Endothelial cell of hepatic sinusoid (primary cell): ENCODE results near the gene ZFYVE9.

Experiments used
- in situ Hi-C: cut with HindIII; loops from 2 replicates; pipeline ENCODE4 v1.10.0; 2017; ENCODE audit warnings: low sequenced_read_pairs

Gene ZFYVE9

DNA sequence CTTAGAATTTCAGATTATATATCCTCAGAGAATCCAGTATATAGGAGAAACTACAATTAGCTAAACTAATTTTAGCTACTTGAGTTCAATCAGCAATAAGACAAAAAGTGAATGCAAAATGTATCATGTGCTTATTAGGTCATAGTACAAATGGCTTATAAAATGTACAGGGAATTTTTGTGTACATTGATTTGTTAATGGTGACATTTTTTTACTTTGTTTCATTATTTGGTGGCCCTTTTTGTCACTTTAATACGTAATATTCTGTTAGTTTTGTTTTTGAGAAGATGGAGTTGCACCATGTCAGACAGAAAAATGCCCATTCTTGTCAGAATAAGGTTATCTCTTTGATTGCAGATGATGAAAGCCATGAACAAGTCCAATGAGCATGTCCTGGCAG, 190.5 kb downstream of the ZFYVE9 start:
- in situ Hi-C loops: no loop called here

DNA sequence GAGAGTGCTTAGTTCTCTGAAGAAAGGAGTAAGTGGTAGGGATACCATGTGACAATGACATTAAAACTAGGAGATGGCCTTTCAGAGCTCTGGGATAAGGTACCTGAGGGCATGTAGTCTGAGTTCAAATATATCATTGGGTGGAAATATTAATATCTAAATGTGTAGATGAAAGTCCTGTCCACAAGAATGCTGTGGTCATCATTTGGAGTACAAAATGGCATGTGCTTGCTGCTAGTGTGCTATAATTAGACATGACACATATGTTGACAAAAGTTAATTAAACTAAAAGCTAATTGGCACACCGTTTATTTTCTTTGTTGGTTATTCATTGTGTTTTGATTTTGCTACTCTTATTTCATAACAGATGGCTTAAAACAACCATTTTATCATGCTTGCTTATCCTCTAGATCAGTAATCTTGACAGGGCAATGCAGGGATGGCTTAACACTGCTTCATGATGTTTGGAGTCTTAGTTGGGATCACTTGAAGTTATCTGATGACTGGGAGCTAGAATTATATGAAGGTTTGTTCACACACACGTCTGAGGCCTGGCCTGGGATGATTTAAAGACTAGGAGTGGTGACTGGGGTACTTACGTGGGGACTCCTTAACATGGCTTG, 193.1 kb downstream of the ZFYVE9 start:
- in situ Hi-C loops: no loop called here

DNA sequence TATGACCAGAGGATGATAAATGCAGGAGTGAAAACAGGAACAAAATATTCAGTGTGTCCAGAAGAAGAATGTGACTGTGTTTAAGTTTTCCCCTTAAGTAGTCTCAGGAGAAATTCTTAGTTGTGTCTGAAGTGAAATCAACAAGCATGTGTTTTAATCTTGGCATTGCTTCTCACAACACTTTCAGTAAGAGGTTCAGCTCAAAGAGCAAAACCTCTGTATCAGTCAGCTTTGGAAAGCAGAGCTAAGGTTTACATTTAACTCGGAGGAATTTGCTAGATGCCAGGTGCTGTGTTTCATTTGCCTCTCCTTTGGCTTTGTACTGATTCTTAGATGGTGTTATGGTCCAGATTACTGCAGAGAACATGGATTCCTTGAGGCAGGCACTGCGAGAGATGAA, 195.6 kb downstream of the ZFYVE9 start:
- in situ Hi-C loops: no loop called here

DNA sequence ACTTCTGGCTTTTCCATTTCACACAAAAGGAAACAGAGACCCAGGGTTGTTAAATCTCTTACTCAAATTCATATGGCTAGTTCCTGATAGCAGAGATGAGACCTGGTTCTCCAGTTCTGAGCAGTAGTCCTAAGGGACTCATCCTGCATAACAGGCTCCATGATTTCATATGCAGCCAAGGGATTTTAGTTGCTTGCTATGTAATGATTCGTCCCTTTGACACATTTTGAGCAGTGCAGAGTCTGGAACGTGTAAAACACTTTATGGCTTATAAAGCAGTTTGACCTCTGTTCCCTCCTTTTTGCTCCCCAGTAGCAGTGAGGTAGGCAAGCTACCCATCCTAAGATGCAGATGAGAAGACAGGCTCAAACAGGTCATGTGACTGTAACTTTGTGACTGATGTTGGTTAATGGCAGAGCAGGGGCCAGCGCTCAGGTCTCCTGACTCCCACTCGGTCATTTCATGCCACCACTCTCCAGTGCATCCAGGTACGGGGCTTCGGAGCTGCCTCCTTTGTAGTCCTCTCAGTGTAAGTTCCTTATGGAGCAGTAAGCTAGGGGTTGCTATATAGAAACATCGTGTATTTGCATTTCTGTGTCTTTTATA, 199.9 kb downstream of the ZFYVE9 start:
- in situ Hi-C loops: no loop called here

DNA sequence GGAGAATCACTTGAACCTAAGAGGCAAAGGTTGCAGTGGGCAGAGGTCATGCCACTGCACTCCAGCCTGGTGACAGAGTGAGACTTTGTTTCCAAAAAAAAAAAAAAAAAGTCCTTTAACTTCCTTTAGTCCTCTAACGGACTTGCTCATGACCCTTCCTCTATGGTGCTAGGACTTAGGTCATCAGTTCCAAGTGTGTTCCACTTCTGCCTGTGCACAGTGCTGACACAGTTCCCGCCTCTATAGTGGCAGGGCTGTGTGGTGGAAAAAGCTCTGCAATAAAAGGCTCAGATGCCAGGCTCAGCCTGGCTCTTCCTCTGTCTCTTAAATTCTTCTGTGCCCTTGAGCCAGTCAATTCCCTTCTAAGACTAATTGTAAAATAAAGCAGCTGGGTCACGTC, 202.1 kb downstream of the ZFYVE9 start:
- in situ Hi-C loops: no loop called here

DNA sequence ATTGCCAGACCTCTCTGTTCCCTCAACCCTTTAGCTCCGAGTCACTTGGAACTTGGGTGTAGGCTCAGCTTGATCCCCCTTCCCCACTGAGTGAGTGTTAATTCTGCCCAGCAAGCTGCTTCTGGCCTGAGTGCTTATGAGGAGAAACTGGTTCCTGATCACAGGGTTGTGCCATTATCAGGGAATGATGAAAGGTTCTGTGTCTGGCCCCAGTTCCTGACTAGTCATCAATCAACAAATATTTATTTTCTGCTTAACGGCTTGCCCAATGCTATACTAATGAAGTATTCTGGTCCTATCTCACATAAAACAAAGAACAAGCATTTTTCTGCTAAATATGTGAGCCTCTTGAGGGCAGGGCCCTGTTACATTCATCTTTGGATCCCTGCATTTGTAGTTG, 203.4 kb downstream of the ZFYVE9 start:
- in situ Hi-C loops: no loop called here

DNA sequence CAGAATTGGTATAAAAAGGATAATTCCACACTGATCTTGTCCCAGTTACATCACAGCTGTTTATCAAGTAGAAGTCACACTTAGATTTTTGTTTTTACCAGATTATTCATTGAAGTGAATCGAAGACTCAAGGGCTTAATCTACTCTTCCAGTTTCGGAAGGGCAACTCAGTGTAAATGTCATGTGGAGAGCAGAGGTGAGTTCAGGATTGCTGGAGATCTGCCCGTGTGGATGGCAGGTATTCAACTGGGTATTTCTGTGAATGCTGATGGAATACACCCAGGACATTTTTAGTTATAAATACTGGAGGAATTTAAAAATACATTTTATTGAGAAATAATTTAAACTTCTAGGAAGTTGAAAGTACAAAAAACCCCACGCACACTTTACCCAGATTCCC, 204.8 kb downstream of the ZFYVE9 start:
- in situ Hi-C loops: no loop called here

DNA sequence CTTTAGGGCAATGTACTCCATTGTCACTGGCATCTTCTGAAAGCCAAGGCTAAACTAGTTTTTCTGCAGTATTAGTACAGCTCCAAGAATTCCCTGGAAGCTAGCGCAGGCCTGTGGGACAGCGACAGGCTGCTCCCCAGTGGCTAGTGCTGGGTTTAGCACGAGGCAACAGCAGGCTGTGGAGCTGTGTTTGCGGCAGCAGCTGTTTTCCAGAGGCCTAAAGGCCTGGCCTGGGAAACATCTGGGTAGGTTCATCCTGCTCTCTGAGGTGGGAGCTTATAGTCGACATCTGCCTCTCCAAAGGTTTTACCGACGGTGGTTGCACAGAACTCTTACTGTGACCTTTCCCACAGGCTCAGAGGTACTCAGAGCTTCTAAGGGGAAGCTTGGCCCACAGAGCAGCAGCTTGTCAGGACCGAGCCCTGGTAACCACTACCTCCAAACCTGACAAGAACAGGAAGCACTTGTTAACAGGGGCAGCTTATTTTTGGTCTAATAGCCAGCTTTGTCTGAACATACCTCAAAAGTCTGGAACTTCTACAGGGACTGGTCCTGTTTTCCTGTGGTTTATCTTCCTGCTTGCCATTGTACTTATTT, 206.9 kb downstream of the ZFYVE9 start:
- in situ Hi-C loops: no loop called here

DNA sequence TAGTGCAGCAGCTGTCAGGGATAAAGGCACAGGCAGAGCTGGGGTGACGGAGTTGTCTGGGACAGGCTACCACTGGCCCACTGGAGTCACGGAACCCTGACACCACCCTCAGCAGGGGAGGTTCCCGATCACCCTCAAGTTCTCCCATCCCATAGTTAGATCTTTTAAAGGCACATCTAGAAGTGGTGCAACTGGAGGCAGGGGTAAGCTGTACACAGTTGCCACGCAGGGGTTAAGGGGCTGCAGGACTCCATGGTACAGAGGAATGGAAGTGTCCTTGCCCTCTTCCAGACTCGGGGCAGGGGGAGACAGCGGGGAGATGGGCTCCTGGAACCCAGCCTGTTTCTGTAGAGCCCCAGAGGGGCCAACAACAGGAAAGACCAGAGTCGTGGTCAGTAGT, 210.8 kb downstream of the ZFYVE9 start:
- in situ Hi-C loops: no loop called here

DNA sequence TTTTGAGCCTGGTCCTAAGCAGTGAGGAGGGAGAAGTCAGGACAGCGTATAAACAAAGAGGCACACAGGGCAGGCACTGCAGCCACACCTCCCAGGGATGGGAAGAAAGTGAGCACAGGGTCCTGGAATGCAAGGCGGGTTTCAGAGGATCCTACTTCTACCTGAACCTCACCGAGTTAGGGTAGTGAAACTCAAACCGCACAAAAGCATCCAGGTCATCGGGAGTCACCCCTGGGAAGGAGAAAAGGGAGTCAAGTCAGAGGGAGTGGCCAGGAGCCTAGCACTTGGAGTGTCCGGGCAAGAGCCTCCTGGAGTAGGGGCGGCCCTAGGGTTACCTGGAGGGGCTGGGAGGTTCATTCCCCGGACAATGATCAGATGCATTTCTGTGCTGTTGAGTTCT, 213.5 kb downstream of the ZFYVE9 start:
- in situ Hi-C loops: no loop called here

DNA sequence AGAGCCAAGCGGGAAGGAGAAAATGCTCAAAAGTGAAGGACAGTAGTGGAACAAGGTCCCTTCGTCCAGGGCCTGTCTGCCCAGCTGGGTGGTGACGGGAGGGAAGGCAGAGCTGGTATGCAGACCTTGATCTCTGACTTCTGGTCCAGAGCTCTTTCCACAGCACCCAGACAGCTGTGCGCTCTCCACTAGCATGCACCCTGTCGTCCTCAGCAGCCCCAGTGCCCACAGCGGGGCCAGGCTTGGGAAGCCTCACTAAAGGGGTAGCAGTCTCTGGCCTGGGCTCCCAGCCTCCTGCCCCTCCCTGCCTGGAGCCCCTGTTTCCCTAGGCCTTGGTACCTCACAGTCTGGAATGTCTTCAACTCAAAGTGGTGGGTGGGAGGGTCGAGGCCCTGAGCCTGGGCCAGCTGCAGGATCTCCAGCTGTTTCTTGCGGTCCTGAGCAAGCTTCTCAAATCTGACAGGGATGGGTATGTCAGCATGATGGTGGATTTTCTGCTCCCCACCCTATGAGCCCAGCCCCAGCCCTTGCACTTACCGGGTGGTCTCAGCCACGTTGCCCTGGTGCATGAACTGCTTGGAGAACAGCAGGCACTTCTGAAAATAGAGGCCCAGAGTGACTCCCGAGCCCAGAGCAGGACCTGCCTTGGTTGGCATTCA, 214.1 kb downstream of the ZFYVE9 start:
- in situ Hi-C loops: no loop called here

DNA sequence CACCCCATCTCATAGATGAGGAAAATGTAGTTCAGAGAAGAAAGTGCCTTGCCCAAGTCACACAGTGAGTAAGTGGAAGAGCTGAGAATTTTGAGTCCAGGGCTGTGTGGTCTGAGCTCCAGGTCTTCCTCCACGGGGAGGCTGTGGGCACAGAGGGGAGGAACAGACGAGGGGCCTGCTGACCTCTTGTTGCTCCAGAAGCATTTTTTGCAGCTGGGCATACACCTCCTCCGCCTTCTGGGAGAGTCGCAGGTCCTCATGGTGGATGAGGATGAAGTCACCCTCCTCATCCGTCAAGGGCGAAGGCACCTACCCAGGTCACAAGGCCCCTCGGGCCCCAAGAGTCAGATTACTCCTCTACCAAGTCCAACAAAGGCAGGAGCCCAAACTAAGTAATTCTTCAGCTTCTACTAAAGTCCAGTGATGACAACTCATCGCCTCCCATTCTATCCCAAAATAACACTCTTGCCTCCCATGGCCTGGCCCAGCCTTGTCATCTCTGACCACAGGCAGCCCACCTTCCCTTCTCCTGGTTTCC, 215.0 kb downstream of the ZFYVE9 start:
- in situ Hi-C loops: no loop called here

DNA sequence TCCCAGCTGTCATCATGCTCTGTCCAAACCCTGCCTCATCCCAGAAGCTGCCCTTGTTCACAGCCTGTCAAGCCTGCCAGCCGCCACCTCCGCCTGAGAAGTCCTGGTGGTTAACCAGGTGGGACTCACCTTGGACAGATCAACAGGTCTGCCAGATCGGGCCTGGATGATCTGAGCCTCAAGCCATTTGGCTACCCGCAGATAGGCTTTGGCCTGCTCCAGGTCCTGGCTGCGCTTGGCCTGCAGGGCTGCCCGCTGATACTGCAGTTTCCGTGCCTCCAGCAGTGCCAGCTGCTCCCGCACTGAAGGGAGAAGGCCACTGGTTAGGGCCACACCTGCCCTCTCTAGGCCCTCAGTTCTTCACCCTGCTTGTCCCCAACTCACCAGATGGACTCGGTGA, 215.5 kb downstream of the ZFYVE9 start:
- in situ Hi-C loops: no loop called here

DNA sequence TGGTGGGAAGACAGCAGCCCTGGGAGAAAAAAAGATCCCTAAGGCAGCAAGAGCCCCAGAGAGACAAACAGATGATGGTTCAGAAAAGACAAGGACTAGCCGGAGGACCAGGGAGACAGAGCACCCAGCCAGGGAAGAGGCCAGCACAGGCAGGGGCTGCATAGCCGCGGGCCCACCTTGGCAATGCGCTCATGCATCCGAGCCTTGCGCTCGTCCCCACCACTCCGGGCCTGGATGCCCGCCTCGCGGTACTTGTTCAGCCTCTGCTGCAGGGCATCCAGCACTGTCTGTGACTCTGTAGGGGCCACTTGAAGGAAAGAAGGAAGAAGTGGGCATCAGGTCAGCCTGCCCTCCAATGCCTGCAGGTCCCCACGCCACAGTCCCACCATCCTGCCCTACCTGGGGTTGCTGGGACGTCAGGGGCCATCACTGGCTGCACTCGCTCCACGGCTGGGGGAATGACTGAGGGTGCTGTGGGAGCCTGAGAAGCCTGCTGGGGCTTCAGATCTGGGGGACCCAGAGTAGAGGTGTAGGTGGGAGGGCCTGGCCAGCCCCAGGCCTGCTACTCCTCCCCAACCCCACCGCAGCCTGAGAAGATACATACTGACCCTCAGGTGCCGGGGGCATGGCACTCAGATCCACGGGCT, 217.1 kb downstream of the ZFYVE9 start:
- in situ Hi-C loops: no loop called here

DNA sequence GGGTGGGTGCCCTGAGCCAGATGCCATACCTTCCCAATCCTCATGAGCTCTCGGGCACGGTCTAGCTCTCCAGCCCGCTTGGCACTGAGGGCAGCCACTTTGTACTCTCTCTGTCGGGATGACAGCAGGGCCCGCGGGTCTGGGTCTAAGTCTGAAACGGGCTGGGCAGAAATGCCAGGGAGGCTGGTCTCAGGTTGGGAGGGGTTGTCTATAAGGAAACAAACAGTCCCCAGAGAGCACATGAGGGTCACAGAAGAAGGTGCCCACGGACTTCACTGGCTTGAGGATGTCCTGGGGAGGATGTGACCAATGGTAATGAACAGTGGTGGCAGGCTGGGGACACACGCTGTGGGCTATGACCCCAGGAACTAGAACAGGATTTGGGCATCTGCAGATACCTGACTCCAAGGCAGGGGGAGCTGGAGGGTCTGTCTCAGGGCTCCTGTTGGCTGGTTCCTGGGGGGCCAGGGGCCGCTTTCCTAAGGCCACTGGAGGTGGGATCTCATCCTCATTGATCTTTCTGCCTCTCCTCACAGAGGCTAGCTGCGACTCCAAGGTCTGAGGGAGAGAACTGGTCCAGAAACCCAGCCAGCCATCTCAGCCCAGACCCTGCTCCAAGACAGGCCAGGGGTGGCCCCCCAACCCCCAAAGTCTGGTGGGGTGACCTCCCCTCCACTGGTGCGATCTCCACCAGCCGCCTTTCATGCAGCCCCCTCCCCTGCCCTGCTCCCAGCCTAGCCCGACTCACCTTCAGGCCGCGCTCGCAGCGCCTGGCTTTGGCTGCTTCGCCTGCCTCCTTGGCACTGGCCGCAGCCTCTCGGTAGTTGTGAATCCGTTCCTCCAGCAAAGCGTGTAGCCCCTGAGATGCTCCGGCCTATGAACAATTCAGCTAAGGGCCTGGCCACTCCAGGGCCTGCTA, 218.0 kb downstream of the ZFYVE9 start:
- in situ Hi-C loops: no loop called here

DNA sequence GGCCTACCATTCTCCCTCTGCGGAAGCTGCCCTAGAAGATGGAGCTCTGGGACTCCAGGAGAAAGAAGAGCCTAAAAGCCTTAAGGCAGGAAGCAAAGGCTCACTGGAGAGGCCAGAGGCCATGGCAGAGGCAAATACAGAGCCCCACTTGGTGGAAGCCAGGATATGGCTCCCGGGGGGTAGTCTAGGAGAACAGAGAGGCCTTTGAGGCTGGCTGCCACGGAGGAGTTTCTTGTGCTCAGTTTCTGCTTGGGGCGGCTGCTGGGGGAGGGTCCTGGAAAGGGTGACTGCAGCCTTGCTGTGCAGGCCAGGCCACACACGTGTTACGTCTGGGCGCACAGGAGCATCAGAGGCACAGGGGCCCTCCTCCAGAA, 218.7 kb downstream of the ZFYVE9 start:
- in situ Hi-C loops: no loop called here

DNA sequence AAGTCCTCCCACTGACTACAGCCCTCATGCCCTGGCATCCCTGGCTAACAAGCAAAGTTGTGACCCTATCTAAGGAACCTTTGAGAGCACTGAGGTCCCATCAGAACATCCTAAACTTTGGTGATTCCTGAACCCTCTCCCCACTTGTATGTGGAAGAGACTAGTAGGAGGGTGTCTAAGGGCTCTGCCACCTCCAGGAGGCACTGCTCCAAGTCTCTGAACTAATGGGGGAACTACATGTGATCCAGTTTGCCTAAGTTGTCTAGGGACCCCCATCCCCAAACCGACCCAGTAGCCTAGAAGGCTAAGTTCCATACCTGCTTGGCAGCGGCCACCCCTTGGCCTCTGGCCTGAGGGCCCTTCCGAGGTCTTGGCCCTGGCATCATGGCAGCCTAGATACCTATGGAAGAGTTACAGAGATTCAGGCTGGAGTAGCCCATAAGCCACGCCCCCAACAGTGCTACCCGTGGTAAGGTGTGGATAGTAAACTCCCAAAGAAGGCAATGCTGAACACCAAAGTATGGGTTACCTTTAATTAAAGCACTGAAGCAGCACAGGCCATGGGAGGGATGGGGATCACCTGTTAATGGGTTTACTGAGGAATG, 222.4 kb downstream of the ZFYVE9 start:
- in situ Hi-C loops: no loop called here

DNA sequence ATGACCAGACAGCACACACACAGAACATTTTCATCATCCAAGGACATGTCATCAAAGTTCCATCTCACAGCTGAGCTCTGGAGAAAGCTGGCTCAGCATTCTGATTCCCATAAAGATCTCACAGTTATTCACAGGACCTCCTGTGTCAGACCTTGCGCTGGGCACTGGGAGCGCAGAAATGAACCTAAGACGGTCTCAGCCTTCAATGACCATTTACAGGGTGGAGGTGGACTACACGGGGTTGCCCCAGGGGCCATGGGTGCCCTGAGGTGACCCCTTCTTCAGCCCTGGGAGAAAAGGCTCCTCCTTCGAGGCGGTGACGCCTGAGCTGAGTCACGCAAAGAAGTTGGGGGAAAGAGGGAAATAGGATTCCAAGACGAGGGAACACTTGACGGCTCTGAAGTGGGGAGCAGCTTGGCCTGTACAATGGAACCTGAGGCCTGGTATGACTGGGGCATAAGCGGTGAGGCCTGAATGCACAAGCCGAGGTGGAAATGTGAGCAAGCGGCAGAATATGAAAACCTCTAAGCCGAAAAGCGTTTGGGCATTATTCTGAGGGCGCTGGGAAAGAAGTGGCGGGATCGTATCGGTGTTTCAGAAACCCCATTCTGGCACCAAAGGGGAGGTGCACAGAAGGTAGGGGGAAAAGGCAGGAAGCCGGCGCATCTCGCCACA, 223.3 kb downstream of the ZFYVE9 start:
- in situ Hi-C loops: no loop called here

DNA sequence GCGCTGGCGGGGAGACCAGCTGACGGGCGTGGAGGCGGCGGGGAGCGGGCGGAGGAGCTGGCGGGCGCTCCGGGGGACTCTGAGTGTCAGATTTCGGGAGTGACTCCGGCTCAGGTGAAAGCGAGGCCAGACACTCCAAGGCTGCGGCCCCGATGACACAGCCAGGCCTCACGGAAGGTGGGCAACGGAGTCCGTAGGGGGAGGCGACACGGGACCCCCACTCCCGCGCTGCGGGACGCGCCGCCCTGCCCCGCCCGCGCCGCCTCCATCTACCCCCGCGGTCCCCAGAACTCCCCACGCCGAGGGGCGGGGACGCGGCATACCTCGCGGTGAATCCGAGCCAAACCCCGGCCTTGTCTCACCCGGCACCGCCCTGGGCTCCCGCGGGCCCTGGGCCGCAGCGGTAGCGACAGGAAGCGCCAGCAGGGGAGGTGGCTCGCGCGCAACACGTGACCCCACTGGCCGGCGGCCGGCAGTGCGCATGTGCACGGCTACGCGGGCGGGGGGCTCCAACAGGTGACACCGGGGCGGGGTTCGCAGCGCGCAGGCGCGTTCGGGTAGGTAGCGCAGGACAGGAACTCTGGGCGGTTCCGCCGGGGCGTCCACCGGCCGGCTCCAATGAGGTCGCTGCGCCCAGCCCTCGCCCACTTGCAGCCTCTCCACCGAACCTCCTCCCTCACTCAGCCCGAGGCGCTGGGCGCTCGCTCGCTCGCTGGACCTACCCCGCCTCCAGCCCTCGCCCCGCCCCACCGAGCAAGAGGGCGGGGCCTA, 224.0 kb downstream of the ZFYVE9 start, which contains the start of gene CC2D1B:
CC2D1B (minus strand) TSS at position 460 of the 771 bp plus-strand sequence. CDS start 1,585 bp downstream, outside the sequence.
- in situ Hi-C loops: no loop called here
